ENCODE measurements around the gene TMEM255A.

- TF ChIP-seq PATZ1 (CRISPR knock-in tag; IDR thresholded peaks at IDR 0.05; ENCODE audit: borderline replicate concordance) (no peak), ARNTL (CRISPR knock-in tag; IDR thresholded peaks at IDR 0.05; ENCODE audit: borderline replicate concordance, low read depth) (no peak), ZNF565 (CRISPR knock-in tag; conservative IDR thresholded peaks at IDR 0.05; ENCODE audit: low read depth) (no peak), CSRNP3 (CRISPR knock-in tag; IDR thresholded peaks at IDR 0.05) (no peak), ZFP30 (CRISPR knock-in tag; IDR thresholded peaks at IDR 0.05) (no peak), GLIS3 (CRISPR knock-in tag; IDR thresholded peaks at IDR 0.05) (no peak), TSHZ2 (CRISPR knock-in tag; IDR thresholded peaks at IDR 0.05) (no peak), BACH2 (CRISPR knock-in tag; IDR thresholded peaks at IDR 0.05; ENCODE audit: borderline replicate concordance) (no peak), ZFP3 (CRISPR knock-in tag; IDR thresholded peaks at IDR 0.05) (no peak), SNAI2 (CRISPR knock-in tag; IDR thresholded peaks at IDR 0.05) (no peak), ZC3H10 (CRISPR knock-in tag; IDR thresholded peaks at IDR 0.05) (no peak), ZNF70 (CRISPR knock-in tag; IDR thresholded peaks at IDR 0.05) (no peak), ZNF8 (CRISPR knock-in tag; IDR thresholded peaks at IDR 0.05) (no peak), RARB (CRISPR knock-in tag; IDR thresholded peaks at IDR 0.05) (no peak)
These were observed 1.2 kb downstream of the TMEM255A start for GRCh38 chrX:120309873-120310705.

Data from SK-N-SH treated with all-trans-retinoic acid at 6 μM for 48 hours (cell line).